HG03159 (cell line): Measurements from ENCODE around the gene PIEZO2.

Source experiments
- ATAC-seq: cut with Tn5 transposase; IDR thresholded peaks from one replicate; pipeline ENCODE4 v1.9.1; 2021; ENCODE audit warnings: mild to moderate bottlenecking, moderate library complexity; ENCODE audit not compliant: unreplicated experiment

Gene PIEZO2

GRCh38 chr18:11070593-11070992, 78.8 kb downstream of the PIEZO2 start:
- no peak for ATAC-seq

GRCh38 chr18:11066038-11066437, 83.3 kb downstream of the PIEZO2 start:
- no peak for ATAC-seq

GRCh38 chr18:11064727-11065460, 84.5 kb downstream of the PIEZO2 start:
- no peak for ATAC-seq

GRCh38 chr18:11064106-11064505, 85.3 kb downstream of the PIEZO2 start:
- no peak for ATAC-seq

- ATAC-seq: no peak
Observed at GRCh38 chr18:11055721-11056120, 93.6 kb downstream of the PIEZO2 start.

GRCh38 chr18:11054497-11054896, 94.9 kb downstream of the PIEZO2 start:
- ATAC-seq: no peak

GRCh38 chr18:11053293-11053692, 96.1 kb downstream of the PIEZO2 start:
- no peak for ATAC-seq

- no peak for ATAC-seq
Observed at GRCh38 chr18:11052800-11053199, 96.6 kb downstream of the PIEZO2 start.

- ATAC-seq: no peak
Observed at GRCh38 chr18:11051462-11051861, 97.9 kb downstream of the PIEZO2 start.

GRCh38 chr18:11050966-11051365, 98.4 kb downstream of the PIEZO2 start:
- no peak for ATAC-seq

GRCh38 chr18:11047817-11048216, 101.6 kb downstream of the PIEZO2 start:
- no peak for ATAC-seq

- ATAC-seq: no peak
Observed at GRCh38 chr18:11047156-11047555, 102.2 kb downstream of the PIEZO2 start.

GRCh38 chr18:11046140-11046539, 103.2 kb downstream of the PIEZO2 start:
- no peak for ATAC-seq

GRCh38 chr18:11043694-11044093, 105.7 kb downstream of the PIEZO2 start:
- no peak for ATAC-seq

GRCh38 chr18:11042247-11042646, 107.1 kb downstream of the PIEZO2 start:
- no peak for ATAC-seq

GRCh38 chr18:11040823-11041656, 108.3 kb downstream of the PIEZO2 start:
- ATAC-seq: no peak

GRCh38 chr18:11040359-11040758, 109.0 kb downstream of the PIEZO2 start:
- no peak for ATAC-seq

GRCh38 chr18:11037533-11038240, 111.7 kb downstream of the PIEZO2 start:
- no peak for ATAC-seq

GRCh38 chr18:11035814-11036495, 113.4 kb downstream of the PIEZO2 start:
- ATAC-seq: no peak

GRCh38 chr18:11035376-11035775, 114.0 kb downstream of the PIEZO2 start:
- no peak for ATAC-seq

GRCh38 chr18:11034884-11035283, 114.5 kb downstream of the PIEZO2 start:
- no peak for ATAC-seq
